Coronary artery (tissue), 2 donors: ENCODE measurements around the gene ITGB3BP.

Experiments used
- DNase-seq: peaks from one replicate; pipeline ENCODE4 v3.0.0-alpha.2; 2017; ENCODE audit warnings: low spot score
- H3K27ac ChIP-seq, 2 donors: fragments of 200-600 bp; sonication (generic); one replicate each; pipeline ENCODE4 v1.5.1; 2016 to 2019
- H3K4me3 ChIP-seq: fragments of 200-600 bp; sonication (generic); 2 replicates; pipeline ENCODE4 v1.5.1; 2016; ENCODE audit warnings: mild to moderate bottlenecking, moderate library complexity
- CTCF ChIP-seq: fragments of 200-600 bp; sonication (generic); IDR thresholded peaks from one replicate; pipeline ENCODE4 v1.5.1; 2019; ENCODE audit warnings: antibody characterized with exemption

ITGB3BP gene

GRCh38 chr1:63407002-63407401, 116.0 kb downstream of the ITGB3BP start:
- no peak for DNase-seq
- Histone ChIP-seq H3K4me3 (no peak overlapping the region), H3K27ac (no peak overlapping the region)
- no peak for TF ChIP-seq CTCF

- DNase-seq = no peak
- no peak for TF ChIP-seq CTCF
- Histone ChIP-seq H3K4me3 (no peak overlapping the region), H3K27ac (no peak overlapping the region)
Observed at GRCh38 chr1:63405987-63406386, 117.0 kb downstream of the ITGB3BP start.

GRCh38 chr1:63405021-63405420, 118.0 kb downstream of the ITGB3BP start:
- Histone ChIP-seq H3K4me3 (no peak overlapping the region), H3K27ac (no peak overlapping the region)
- DNase-seq = no peak
- no peak for TF ChIP-seq CTCF

- TF ChIP-seq CTCF = no peak
- DNase-seq = no peak
- H3K27ac ChIP-seq = no peak overlapping the region
- no peak overlapping the region for H3K4me3 ChIP-seq
Observed at GRCh38 chr1:63403386-63403785, 119.6 kb downstream of the ITGB3BP start.

GRCh38 chr1:63401945-63402344, 121.1 kb downstream of the ITGB3BP start:
- H3K27ac ChIP-seq = no peak overlapping the region
- DNase-seq = no peak
- no peak for TF ChIP-seq CTCF
- H3K4me3 ChIP-seq = no peak overlapping the region
